ENCODE data around the gene MAPK13.

The MAPK13 gene

GRCh38 chr6:36139431-36139830, 9.1 kb downstream of the MAPK13 start:
- TF ChIP-seq EP300 (IDR thresholded peaks at IDR 0.05; ENCODE audit: borderline replicate concordance) (no peak), NFIC (IDR thresholded peaks at IDR 0.05) (no peak), YY1 (IDR thresholded peaks at IDR 0.05; ENCODE audit: low read depth) (no peak), MAX (IDR thresholded peaks at IDR 0.05) (no peak), RAD21 (IDR thresholded peaks at IDR 0.05; ENCODE audit: low read depth) (peak; percentile 45; the same call in 1 of the 2 replicates), CEBPB (IDR thresholded peaks at IDR 0.05) (no peak), CREB1 (IDR thresholded peaks at IDR 0.05; ENCODE audit: low read depth) (no peak), FOXM1 (IDR thresholded peaks at IDR 0.05; ENCODE audit: borderline replicate concordance, low read depth) (no peak)

- no peak for TF ChIP-seq ZBTB7A (IDR thresholded peaks at IDR 0.05; ENCODE audit: low read depth)
- TF ChIP-seq CREB1 (IDR thresholded peaks at IDR 0.05; ENCODE audit: low read depth) = no peak
- no peak for TF ChIP-seq NFIC (IDR thresholded peaks at IDR 0.05)
- no peak for TF ChIP-seq YY1 (IDR thresholded peaks at IDR 0.05; ENCODE audit: low read depth)
- no peak for TF ChIP-seq EGR1 (IDR thresholded peaks at IDR 0.05)
- no peak for TF ChIP-seq REST (IDR thresholded peaks at IDR 0.05; ENCODE audit: low read depth)
- TF ChIP-seq TAF1 (IDR thresholded peaks at IDR 0.05; ENCODE audit: low read depth) = no peak
- no peak for TF ChIP-seq CEBPB (IDR thresholded peaks at IDR 0.05)
- TF ChIP-seq FOXM1 (IDR thresholded peaks at IDR 0.05; ENCODE audit: borderline replicate concordance, low read depth) = no peak
- no peak for TF ChIP-seq TCF12 (IDR thresholded peaks at IDR 0.05; ENCODE audit: low read depth)
- no peak for TF ChIP-seq EP300 (IDR thresholded peaks at IDR 0.05; ENCODE audit: borderline replicate concordance)
Measured at GRCh38 chr6:36139991-36140710, 9.8 kb downstream of the MAPK13 start.

GRCh38 chr6:36141091-36141490, 10.8 kb downstream of the MAPK13 start:
- TF ChIP-seq MAX (IDR thresholded peaks at IDR 0.05) (no peak), NFIC (IDR thresholded peaks at IDR 0.05) (no peak), ZBTB7A (IDR thresholded peaks at IDR 0.05; ENCODE audit: low read depth) (no peak), CREB1 (IDR thresholded peaks at IDR 0.05; ENCODE audit: low read depth) (no peak), RAD21 (IDR thresholded peaks at IDR 0.05; ENCODE audit: low read depth) (no peak)

GRCh38 chr6:36141961-36142360, 11.6 kb downstream of the MAPK13 start:
- TF ChIP-seq EGR1 (IDR thresholded peaks at IDR 0.05) = no peak
- TF ChIP-seq USF1 (IDR thresholded peaks at IDR 0.05) = no peak
- no peak for TF ChIP-seq REST (IDR thresholded peaks at IDR 0.05; ENCODE audit: low read depth)
- no peak for TF ChIP-seq YY1 (IDR thresholded peaks at IDR 0.05; ENCODE audit: low read depth)
- TF ChIP-seq TAF1 (IDR thresholded peaks at IDR 0.05; ENCODE audit: low read depth) = no peak
- no peak for TF ChIP-seq FOXM1 (IDR thresholded peaks at IDR 0.05; ENCODE audit: borderline replicate concordance, low read depth)

GRCh38 chr6:36142971-36143838, 12.9 kb downstream of the MAPK13 start:
- no peak for TF ChIP-seq YY1 (IDR thresholded peaks at IDR 0.05; ENCODE audit: low read depth)
- no peak for TF ChIP-seq EGR1 (IDR thresholded peaks at IDR 0.05)
- TF ChIP-seq NFIC (IDR thresholded peaks at IDR 0.05) = no peak
- TF ChIP-seq CREB1 (IDR thresholded peaks at IDR 0.05; ENCODE audit: low read depth) = no peak
- no peak for TF ChIP-seq EP300 (IDR thresholded peaks at IDR 0.05; ENCODE audit: borderline replicate concordance)
- no peak for TF ChIP-seq ZBTB7A (IDR thresholded peaks at IDR 0.05; ENCODE audit: low read depth)

GRCh38 chr6:36145495-36145894, 15.2 kb downstream of the MAPK13 start:
- TF ChIP-seq ZBTB7A (IDR thresholded peaks at IDR 0.05; ENCODE audit: low read depth) = no peak
- TF ChIP-seq TEAD4 (IDR thresholded peaks at IDR 0.05) = no peak
- TF ChIP-seq CREB1 (IDR thresholded peaks at IDR 0.05; ENCODE audit: low read depth) = no peak
